GM21423 (cell line): ENCODE measurements around the gene PCSK5.
"Not testable (repeated sequence)": the region's sequence is repeated elsewhere in the genome, so short reads cannot be mapped to it uniquely, and the experiment has no call there.

Source experiments
- ATAC-seq: cut with Tn5 transposase; IDR thresholded peaks from one replicate; pipeline ENCODE4 v1.9.1; 2021; ENCODE audit warnings: mild to moderate bottlenecking, moderate library complexity; ENCODE audit not compliant: unreplicated experiment

Gene PCSK5

GRCh38 chr9:75890472-75891276, at the start of gene PCSK5:
Gene PCSK5 (plus strand): TSS chr9:75890673. CDS start chr9:75891182, 509 bp downstream.
- peak; percentile 83 for ATAC-seq

GRCh38 chr9:75844321-75844720, 46.2 kb upstream of the PCSK5 start:
- no peak for ATAC-seq

- no peak for ATAC-seq
Measured at GRCh38 chr9:75845806-75846205, 44.7 kb upstream of the PCSK5 start.

- ATAC-seq = no peak
Measured at GRCh38 chr9:75847085-75847484, 43.4 kb upstream of the PCSK5 start.

GRCh38 chr9:75850459-75851200, 39.8 kb upstream of the PCSK5 start:
- no peak for ATAC-seq

GRCh38 chr9:75851917-75852316, 38.6 kb upstream of the PCSK5 start:
- no peak for ATAC-seq

GRCh38 chr9:75852746-75853145, 37.7 kb upstream of the PCSK5 start:
- no peak for ATAC-seq

- ATAC-seq = no peak
Measured at GRCh38 chr9:75855509-75855908, 35.0 kb upstream of the PCSK5 start.

GRCh38 chr9:75858497-75859092, 31.9 kb upstream of the PCSK5 start:
- ATAC-seq = no peak

- no peak for ATAC-seq
Measured at GRCh38 chr9:75864266-75864665, 26.2 kb upstream of the PCSK5 start.

GRCh38 chr9:75866273-75866871, 24.1 kb upstream of the PCSK5 start:
- ATAC-seq = peak; percentile 61

GRCh38 chr9:75868526-75868925, 21.9 kb upstream of the PCSK5 start:
- not testable (repeated sequence) for ATAC-seq

- no peak for ATAC-seq
Measured at GRCh38 chr9:75869236-75869635, 21.2 kb upstream of the PCSK5 start.

- ATAC-seq = no peak
Measured at GRCh38 chr9:75870450-75870849, 20.0 kb upstream of the PCSK5 start.

- ATAC-seq = no peak
Measured at GRCh38 chr9:75871624-75872023, 18.8 kb upstream of the PCSK5 start.

GRCh38 chr9:75873712-75874111, 16.8 kb upstream of the PCSK5 start:
- no peak for ATAC-seq

- ATAC-seq = no peak
Measured at GRCh38 chr9:75876999-75877640, 13.4 kb upstream of the PCSK5 start.

GRCh38 chr9:75878488-75878860, 12.0 kb upstream of the PCSK5 start:
- ATAC-seq = no peak

GRCh38 chr9:75880618-75881017, 9.9 kb upstream of the PCSK5 start:
- ATAC-seq = no peak

- ATAC-seq = no peak
Measured at GRCh38 chr9:75881761-75882160, 8.7 kb upstream of the PCSK5 start.

GRCh38 chr9:75885652-75886051, 4.8 kb upstream of the PCSK5 start:
- ATAC-seq = no peak
